GM19324 (cell line): ENCODE data around the gene SF3B4.

ENCODE experiments used
- ATAC-seq: cut with Tn5 transposase; IDR thresholded peaks from one replicate; pipeline ENCODE4 v1.9.1; 2021; ENCODE audit warnings: mild to moderate bottlenecking, moderate library complexity; ENCODE audit not compliant: unreplicated experiment, low FRiP score

Gene SF3B4

DNA sequence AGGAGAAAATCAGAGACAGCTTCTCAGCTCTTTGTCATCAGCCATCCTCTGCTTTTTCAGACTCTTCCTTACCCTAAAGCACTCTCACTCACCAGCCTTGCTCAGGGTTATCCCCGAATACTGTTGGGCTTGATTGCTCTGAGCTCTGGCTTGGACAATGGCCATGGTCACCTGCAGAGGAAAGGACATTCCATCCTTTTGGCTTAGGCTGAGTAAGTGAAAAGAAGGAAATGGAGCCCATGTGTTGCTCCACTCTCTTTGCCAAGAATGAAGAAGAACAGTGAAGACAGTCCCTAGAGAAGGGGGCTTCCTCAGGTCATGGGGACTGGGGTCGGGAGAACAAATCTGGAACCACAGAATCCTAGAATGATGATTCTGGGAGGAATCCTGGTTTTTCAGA lies 6.8 kb upstream of the SF3B4 start:
- ATAC-seq, result no peak

DNA sequence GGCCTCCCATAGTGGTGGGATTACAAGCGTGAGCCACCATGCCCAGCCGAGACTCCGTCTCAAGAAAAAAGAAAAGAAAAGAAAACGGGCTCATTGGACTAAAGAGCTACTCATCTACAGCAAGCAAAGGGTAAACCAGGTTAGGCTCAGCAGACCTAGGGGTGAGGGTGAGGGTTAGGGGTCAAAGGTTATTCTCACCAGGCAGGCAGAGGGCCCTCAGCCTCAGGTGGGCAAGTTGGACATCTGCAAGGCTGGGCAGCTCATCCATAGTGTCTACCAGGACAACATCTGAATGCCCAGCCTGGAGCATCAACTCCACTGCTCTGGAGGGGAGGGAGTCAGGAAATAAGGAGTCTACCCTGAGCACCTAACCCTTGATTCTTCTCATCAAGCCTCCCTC lies 5.6 kb upstream of the SF3B4 start:
- no peak for ATAC-seq

DNA sequence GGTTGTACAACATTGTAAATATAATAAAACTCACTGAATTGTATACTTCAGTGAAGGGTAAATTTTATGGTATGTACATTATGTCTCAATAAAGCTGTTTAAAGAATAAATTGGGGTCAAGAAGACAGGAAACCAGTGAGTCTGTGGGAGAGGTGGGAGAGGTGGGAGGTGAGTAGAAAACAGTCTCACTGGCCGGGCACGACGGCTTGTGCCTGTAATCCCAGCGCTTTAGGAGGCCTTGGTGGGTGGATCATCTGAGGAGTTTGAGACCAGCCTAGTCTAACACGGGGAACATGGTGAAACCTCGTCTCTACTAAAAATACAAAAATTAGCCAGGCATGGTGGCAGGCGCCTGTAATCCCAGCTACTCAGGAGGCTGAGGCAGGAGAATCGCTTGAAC lies 4.9 kb upstream of the SF3B4 start:
- no peak for ATAC-seq

DNA sequence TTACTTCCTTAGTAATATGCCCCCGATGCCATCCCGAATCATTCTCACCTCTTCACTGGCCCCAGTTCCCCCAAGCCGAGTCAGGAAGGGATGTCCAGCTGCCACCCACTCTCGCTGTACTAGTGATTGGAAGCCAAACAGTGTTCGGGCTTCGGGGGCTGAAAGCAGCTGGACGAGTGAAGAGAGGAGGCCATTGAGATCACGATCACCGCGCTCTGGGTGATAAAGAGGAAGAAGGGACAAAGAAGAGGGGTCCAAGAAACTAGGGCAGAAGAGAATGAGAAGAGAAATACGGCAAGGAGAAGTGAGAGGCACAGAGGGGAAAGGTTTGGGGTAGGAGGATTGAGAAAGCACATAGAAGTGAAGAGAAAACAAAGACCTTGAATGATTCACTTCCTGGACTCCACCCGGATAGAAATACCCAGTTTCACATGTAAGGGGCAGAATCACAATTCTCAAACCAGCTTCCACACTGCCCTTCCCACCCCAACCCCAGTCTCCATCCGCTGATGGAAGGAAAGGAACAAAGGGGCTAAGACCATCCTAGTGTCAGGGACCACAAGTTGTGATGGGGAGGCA lies 3.7 kb upstream of the SF3B4 start:
- no peak for ATAC-seq

DNA sequence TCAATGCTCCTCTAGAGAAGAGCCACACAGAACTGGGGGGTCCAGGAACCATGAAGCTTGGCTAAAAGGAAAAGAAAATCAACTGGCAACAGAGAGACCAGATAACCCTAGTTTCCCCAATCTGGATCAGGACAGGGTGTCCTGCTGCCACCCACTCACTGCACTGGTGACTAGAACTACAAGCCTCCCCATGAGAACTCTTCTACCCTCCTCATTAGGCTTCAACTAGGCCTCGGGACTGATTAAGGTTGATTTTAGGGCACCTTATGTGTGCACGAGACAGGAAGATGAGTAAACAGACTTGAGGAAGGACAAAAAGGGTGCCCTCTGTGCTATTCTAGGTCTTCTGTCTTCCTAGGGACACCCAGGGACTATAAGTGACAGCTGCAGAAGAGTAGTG lies 2.3 kb upstream of the SF3B4 start:
- no peak for ATAC-seq

DNA sequence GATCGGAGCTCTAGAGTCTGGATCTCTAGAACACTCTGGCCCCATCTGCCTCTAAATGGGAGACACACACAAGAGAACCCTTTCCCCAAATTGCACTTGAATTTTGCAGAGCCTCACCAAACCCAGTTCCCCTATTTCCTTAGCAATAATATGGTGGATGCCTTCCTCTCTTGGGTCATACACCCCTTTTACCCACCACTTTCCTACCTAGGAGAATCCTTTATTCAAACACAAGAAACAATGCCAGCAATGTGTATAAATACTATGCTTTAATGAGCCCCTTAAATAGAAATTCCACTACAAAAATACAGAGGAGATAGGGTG lies 760 bp upstream of the SF3B4 start:
- no peak for ATAC-seq

DNA sequence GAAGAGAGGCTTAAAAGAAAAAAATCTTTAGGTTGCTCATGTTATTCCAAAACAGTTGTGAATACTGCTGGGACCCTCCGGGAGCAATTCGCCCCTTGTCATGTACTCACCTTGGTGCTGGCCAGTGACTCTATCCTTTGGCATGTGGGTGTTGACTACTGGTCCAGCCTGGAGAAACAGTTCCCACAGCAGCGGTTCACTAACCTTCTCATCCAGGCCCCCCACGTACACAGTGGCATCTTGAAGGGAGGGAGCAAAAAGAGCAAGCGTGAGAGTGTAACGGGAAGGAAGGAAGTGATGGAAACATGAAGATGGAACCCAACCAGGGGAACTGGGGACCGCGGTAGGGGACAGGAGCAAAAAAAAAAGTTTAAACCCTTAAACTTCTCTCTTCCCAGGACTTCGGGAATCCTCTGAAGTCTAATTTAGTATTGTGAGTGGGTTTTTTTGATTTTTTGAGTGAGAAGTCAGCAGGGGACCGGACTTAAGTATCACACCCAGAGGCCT lies 494 bp downstream of the SF3B4 start:
- ATAC-seq, result no peak

DNA sequence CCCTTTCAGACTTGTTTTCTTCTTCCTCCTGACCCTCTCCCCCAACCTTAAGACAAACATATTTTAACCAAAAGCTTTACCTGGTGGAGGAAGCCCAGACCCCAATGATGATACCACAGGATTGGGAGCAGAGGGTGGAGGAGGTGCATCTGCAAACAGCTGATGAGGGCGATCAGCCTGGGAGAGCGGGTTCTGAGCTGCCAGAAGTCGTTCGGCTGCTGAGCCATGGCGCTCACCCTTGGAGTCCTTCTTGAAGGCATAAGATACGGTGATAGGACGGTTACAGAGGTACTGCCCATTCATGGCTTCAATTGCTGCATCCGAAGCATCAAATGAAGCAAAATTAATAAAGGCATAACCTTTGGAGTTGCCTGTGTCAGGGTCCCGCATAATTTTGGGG lies 1.3 kb downstream of the SF3B4 start:
- ATAC-seq, result no peak

DNA sequence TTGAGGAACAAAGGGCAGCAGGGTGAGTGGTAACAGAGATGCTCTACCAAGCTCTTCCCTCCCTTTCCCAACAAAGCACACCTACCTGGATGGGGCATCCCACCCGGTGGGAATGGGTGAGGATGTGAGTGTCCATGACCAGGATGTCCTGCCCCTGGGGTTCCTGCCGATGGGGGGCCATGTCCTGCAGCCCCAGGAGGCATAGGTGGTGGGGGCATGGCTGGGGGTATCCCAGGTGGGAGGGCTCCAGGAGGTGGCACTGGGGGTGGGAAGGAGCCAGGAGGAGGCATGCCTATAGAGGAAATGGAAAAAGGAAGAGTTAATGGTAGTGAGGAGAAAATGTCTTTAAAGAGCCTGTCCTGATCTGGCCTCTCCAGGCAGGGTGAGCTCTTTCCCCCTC lies 1.9 kb downstream of the SF3B4 start:
- no peak for ATAC-seq

DNA sequence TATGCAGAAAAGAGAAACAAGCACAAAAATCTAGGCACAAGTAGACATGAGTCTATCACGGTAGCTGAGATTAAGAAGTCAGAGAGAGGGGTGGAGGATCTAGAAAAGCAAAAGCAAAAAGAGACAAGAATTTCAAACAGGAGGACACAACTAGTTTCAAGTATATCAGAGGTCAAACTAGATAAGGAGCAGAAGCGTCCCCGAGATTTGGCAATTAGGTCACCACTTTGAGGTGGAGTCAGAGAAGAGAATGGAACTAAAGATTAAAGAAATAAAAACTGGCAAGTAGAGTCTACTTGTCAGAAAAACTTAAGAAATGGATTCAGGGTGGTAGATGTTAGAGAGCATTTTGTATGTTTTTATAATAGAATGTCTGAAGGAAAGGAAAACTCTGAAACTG lies 2.3 kb downstream of the SF3B4 start:
- no peak for ATAC-seq

DNA sequence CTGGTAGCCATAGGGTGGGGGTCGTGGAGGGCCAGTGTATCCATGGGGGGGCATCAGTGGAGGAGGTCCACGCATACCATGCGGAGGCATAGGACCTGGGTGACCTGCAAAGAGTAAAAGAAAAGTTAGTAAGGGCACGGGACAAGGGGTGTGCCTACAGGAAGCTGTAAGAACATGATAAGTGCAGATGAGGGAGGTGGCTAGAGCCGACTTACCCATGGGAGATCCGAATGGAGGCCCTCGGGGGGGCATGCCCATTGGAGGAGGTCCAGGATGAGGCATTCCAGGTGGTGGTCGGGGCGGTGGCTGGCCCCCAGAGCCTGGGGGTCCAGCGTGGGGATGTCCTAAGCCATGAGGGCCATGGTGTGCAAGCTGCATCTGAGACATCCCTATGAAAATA lies 4.0 kb downstream of the SF3B4 start:
- no peak for ATAC-seq

DNA sequence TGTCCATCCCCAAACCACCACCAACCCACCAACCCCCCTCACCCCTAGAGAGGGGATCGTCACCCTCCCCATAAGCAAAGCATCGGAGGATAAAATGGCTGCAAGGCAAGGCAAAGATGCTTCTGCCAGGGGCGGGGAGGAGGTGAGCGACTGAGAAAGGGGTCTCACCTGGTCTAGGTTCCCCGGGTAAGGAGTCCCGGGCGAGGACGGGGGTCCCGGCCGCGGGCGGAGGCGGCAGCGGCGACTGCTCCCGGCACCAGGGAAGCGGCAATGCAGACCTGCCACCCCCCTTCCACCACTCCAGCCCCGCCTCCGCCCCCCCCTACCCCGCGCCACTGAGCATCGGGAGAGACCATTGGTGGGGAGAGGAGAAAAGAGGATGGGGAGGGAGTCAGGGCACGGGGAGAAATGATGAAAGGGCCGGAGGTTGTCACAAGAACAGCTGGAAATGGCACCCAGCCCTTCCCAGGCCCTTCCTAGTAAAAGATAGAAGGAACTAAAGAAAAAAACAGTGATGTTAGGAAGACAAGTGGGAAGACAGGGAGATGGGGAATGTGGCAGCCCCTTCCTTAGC lies 9.9 kb downstream of the SF3B4 start, which contains the start of gene SV2A:
Gene SV2A, minus strand, starts transcription at position 274 of the 574 bp plus-strand sequence. CDS start 4,004 bp downstream, outside the sequence.
- ATAC-seq, result no peak

DNA sequence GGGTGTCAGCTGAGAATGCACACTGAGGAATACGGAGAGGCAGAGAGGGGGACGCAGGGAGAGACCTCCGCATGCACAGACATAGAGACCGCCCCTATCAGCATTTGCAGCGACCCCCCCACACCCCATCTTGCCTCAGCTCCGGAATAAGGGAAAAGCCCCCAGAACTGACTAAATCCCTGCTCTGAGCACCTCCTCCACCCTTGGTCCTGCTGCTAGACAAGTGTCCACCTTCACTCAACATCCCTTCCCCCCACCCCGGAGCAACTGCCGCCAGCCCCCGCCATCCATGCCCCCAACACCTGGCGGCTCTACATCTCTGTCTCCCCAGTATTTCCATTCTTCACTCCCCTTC lies 10.7 kb downstream of the SF3B4 start:
- ATAC-seq, result no peak

DNA sequence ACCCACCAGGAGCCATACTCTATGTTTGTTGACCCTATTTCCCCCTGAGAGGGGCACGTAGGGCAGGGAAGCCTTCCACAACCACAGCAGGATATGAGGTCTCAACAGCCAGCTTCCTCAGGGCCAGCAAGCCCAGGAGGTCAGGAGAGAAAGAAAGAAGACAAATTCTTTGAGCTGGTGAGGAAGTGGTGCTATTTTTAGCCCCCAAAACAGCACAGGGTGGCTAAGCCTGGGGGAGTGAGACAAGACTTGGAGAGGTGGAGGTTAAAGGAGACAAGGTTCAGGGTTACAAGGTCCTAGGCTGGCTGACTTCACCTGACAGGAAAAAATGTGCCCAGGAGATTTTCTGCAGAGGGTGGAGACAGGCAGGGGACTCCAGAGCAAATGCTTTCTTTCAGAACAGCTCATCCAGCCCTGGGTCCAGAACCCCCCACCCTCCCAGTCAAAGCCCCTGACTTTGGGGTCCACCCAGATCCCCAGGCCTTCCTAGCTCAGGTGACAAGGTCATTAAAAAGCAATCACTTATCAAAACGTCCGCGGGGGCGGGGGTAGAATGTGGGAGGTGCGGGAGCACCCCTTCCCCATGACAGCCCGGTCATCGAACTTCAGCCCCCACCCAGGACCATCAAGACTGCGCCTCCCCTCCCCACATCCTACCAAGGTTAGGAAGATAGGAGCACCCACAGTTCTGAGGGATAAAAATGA lies 11.3 kb downstream of the SF3B4 start:
- ATAC-seq, result no peak

DNA sequence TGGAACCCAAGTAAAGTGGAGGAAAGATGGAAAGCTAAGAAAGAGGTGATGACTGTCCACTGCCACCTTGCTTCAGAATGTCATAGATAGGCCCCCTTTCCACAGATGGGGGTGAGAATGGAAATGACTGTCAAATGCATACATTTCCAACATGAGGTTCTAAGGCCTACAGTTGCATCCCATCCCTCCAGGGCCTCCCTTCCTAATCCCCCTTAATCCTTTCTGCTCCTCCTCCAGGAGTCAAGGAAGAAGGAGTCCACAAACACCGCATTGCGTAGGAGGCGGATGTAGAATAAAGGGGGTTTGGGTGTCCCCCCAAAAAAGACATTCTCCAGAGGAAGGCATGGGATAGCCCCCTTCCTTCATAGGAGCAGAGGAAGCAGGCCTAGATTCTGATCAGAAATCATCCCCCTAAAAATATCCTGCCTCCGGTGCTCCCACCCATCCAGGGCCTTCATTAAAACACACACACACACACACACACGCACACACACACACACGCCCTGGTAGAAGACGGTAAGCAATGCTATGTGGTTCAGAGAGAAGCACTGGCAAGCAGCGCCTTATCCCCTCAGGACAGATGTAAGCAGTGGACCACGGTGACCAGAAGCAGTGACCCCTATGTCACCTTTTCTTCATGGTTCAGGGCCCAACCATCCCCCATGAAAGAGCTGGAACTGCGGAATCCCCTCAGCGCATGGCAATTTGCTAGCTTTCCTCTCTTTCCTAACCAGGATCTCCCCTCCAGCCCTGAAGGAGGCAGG lies 12.0 kb downstream of the SF3B4 start:
- no peak for ATAC-seq

DNA sequence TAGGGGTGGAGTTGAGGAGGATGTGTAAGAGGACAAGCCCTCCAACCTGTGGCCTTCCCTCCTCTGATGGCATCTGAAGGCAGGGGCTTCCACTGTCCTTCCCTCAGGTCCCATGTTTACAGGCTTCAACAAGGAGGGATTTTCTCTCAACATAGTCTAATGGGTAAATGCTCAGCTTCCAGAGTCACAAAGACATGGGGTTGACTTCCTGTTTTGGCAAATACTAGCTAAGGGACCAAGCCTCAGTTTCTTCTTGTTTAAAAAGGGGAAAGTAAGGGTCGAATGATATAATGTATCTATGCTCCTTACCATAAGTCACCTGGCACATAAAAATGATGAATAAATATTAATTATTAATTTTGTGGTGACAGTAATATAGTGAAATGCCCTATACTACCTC lies 13.1 kb downstream of the SF3B4 start:
- ATAC-seq, result no peak

DNA sequence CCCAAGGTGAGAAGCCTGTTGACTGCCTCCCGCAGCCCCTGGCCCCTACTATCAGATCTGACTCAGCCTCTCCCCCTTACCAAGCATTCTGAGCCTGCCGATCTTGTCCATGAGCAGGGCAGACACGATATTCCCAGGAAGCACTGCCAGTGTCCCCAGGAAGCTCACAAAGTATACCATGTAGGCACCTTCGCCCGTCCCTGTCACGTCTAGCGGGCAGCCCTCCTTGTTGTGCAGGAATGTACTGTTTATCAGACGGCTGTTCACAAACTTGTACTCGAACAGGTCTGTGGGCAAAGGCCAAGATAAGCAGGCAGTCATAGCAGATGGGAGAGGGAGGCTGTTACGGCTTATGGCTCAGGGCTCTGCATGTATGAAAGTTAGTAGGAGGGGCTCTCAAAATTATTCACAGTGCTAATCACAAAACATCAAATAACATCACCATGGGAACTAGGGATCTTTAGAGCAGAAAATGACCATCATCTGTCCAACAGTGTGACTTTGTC lies 21.0 kb downstream of the SF3B4 start:
- ATAC-seq, result no peak

DNA sequence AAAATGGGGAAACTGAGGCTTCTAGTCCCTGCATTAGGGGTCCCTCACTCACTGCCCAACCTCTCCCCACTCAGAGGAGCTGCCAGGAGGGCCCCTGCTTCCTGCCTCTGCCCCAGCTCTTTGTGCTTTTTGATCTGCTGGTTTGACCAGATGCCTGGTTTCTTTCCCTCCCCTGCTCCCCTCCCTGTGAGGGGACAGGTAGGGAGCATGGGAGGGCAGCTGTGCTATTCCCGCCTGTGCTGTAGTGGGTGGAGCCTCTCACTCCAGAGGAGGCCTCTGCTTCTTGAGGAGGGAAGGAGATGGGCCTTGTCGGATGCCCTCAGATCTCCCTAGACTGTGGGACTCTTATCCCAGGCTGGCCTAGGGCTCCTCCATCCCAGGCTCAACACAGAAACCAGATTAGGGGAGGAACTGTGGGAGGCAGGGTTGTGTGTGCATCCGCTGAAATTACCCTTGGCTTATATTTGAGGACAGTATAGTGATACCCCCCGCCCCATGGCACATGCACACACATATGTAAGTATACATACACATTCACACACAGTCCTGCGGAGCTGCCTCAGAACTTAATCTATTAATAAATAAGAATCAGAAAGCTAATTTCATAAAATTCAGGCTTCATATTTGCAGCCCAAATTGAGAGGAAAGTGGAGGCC lies 23.6 kb downstream of the SF3B4 start:
- ATAC-seq, result no peak

DNA sequence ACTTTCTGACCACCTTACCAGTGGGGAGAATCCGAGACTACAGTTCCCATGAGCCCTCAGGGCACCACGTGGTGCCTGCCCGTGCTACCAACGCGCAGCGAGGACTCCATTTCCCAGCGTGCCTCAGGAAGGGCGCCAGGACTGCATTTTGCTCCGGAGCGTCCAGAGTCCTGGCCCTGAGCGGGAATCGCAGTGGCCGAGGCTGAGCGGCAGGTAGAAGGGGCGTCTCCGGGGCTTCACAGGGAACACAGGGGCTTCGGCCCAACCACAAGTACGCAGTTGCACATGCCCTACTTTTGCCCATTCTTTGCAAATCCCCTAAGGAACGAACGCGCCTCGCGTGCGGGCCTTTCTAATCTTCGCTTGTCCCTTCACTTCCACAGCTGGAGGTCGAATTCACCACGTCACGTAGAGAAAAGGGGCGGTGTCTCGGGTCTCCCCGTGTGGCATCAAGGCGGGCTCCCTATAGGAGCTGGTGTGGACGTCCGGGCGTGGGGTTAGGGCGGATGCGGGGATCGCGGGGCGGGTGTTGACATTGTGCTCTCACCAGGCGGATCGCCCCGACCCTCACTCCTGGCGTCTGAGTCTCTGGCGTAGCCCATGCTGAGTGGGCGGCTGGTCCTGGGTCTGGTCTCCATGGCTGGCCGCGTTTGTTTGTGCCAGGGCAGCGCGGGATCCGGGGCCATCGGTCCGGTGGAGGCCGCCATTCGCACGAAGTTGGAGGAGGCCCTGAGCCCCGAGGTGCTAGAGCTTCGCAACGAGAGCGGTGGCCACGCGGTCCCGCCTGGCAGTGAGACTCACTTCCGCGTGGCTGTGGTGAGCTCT lies 27.9 kb downstream of the SF3B4 start, which contains the start of gene BOLA1:
Gene BOLA1, plus strand, starts transcription at position 109 of the 825 bp plus-strand sequence. Its CDS starts 492 bp downstream, at position 601.
- peak; percentile 96 for ATAC-seq

DNA sequence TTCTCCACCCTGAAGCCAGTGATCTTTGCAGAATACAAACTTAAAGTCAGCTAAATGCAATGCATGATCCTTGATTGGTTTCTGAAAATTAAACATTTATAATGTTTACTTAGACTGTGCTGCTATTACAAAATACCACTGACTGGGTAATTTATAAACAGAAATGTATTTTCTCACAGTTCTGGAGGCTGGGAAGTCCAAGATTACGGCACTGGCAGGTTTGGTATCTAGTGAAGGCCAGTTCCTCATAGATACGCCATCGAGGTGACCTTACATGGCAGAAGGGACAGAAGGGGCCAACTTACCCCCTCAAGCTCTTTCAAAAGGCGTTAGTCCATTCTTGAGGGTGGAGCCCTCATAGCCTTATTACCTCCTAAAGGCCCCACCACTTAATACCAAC lies 31.0 kb downstream of the SF3B4 start:
- no peak for ATAC-seq
